Measurements from ENCODE around the gene TST. TPM values are rescaled to one million over a fixed set of nuclear protein-coding genes. Genes with fewer than 3 reads are reported as not detected.

Gene TST
- total and polyA plus RNA-seq, 2 of the 8 experiments (the other 6 are each of a cell fraction or from before 2014, with no cell fraction given), result 22.6 to 61.6 TPM

DNA sequence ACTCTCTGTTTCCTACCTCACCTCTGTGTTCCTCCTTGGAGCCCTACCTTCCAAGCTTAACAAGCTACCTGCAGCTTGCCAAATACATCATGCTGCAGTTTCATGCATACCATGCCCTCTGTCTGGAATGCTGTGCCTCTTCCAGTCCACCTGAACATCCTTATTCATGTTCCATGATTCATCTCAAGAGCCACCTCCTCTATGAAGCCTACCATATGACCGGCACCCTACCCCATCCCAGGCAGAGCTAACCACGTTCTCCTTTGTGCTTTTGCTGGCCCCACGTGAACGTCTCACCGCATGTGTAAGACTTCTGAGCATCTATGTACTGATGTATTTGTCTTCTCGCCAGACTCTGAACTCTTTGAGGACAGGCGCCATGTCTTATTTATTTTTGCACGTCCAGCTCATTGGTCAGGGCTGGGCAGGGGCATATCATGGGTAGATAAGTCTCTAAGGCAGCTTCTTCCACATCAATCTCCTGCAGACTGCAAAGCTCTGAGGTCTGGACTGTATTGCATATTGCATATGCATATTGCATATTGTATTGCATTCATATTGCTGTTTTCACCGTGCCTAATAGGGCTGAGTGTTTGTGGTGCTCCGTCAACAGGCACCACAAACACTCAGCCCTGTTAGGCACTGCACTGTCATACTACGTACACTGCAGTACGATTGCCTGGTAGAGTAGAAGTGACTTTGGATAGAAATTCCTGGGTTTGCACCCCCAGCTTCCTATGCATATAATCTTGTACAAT is 31.0 kb downstream of the TST start:
- no peak overlapping the region for H4K8ac ChIP-seq (ENCODE audit: extremely low read depth, insufficient read depth, low read length)
- no peak overlapping the region for H3K9ac ChIP-seq (replicated peaks in 1 of 4; ENCODE audit: extremely low read depth in 1 of 4, low read depth in 3 of 4, low read length in 3 of 4)
- H2BK15ac ChIP-seq (ENCODE audit: low read length), result no peak overlapping the region
- no peak overlapping the region for H2BK120ac ChIP-seq (replicated peaks; ENCODE audit: low read depth, low read length)
- TF ChIP-seq BCL11A (IDR thresholded peaks at IDR 0.05; ENCODE audit: low read depth in 2 of 2, low read length in 2 of 2), result no peak
- no peak for TF ChIP-seq TAF7 (optimal IDR thresholded peaks at IDR 0.05; ENCODE audit: borderline replicate concordance, low read depth, low read length)
- TF ChIP-seq, protein P1, sequence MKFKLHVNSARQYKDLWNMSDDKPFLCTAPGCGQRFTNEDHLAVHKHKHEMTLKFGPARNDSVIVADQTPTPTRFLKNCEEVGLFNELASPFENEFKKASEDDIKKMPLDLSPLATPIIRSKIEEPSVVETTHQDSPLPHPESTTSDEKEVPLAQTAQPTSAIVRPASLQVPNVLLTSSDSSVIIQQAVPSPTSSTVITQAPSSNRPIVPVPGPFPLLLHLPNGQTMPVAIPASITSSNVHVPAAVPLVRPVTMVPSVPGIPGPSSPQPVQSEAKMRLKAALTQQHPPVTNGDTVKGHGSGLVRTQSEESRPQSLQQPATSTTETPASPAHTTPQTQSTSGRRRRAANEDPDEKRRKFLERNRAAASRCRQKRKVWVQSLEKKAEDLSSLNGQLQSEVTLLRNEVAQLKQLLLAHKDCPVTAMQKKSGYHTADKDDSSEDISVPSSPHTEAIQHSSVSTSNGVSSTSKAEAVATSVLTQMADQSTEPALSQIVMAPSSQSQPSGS (IDR thresholded peaks at IDR 0.05; ENCODE audit: low read length), result no peak
- TF ChIP-seq TBP (IDR thresholded peaks at IDR 0.05; ENCODE audit: low read depth, low read length), result no peak
- TF ChIP-seq HDAC2 (IDR thresholded peaks at IDR 0.05; ENCODE audit: borderline replicate concordance in 1 of 2, low read depth in 2 of 2, low read length in 2 of 2), result no peak
- peaks cover 9 to 16% of the 10 kb centered on the region in 2 experiments for H3K9me3 ChIP-seq (ENCODE audit: insufficient read depth in 2 of 2, low read depth in 1 of 2, low read length in 1 of 2)
- H4K91ac ChIP-seq (replicated peaks; ENCODE audit: insufficient read length, low read length), result no peak overlapping the region
- H3K4me2 ChIP-seq (ENCODE audit: insufficient read depth in 1 of 2, low read depth in 2 of 2, low read length in 2 of 2), result no peak overlapping the region
- H3K56ac ChIP-seq (replicated peaks; ENCODE audit: insufficient read length, low read depth, low read length), result no peak overlapping the region
- ChIA-PET CTCF (ENCODE audit: partially characterized antibody) (interaction anchor here (0.6 to 2.8 kb wide), 15 partner anchors 7 to 196 kb away, joined by 3 to 26 read pairs (median 3); no protein-coding TSS in a partner anchor), POLR2A (ENCODE audit: partially characterized antibody) (interaction anchor here (1.5 kb wide), 1 partner anchor 31 kb away, joined by 5 read pairs; the partner anchor contains the start of gene TST)
- no peaks in the 10 kb centered on the region for H3K23me2 ChIP-seq (ENCODE audit: low read depth, low read length)
- H3K4ac ChIP-seq (replicated peaks; ENCODE audit: insufficient read length, low read depth, low read length), result no peak overlapping the region
- no peak overlapping the region for H3K23ac ChIP-seq (ENCODE audit: insufficient read length)
- no peaks in the 10 kb centered on the region for H3K36me3 ChIP-seq (ENCODE audit: control insufficient read depth in 2 of 4, insufficient read depth in 4 of 4, low read length in 3 of 4)
- H2AK5ac ChIP-seq (ENCODE audit: low read depth, low read length), result 0 out of 2 replicates have a peak overlapping the region, but pooled peaks have one; percentile 24
- no peak overlapping the region for H2BK20ac ChIP-seq (ENCODE audit: low read length)
- DNase-seq (ENCODE audit: low read depth in 1 of 2, low spot score in 2 of 2), result no peak
- H4K20me1 ChIP-seq (replicated peaks in 1 of 2; ENCODE audit: control insufficient read depth in 1 of 2, insufficient read depth in 2 of 2, low read length in 2 of 2), result no peaks in the 10 kb centered on the region
- no peak overlapping the region for H2AFZ ChIP-seq (ENCODE audit: low read length)
- peaks cover 0 to 3% (median 0%) of the 10 kb centered on the region in 4 experiments; a peak in 1 of 7 replicates for H3K27me3 ChIP-seq (replicated peaks in 1 of 4; ENCODE audit: control insufficient read depth in 3 of 4, extremely low read depth in 1 of 4, insufficient read depth in 3 of 4, low read length in 3 of 4)
- no peak overlapping the region for H3K14ac ChIP-seq (ENCODE audit: insufficient read length)
- H2BK5ac ChIP-seq (ENCODE audit: low read depth, low read length), result no peak overlapping the region
- no peak overlapping the region for H4K5ac ChIP-seq (ENCODE audit: insufficient read length, low read depth, low read length)
- H3K18ac ChIP-seq (ENCODE audit: extremely low read depth, low read length), result no peak overlapping the region
- 91% methylated on average over 12 of the region's 12 CpGs; no CpG with 5 or more reads in 1 of the 2 experiments for WGBS, 2 experiments (ENCODE audit: extremely low coverage in 1 of 2, insufficient coverage in 1 of 2, insufficient read length in 1 of 2, insufficient replicate concordance in 2 of 2, low coverage in 1 of 2, low lambda C conversion rate in 2 of 2, missing lambda C conversion rate in 1 of 2)
- H3K4me1 ChIP-seq (replicated peaks in 1 of 4; ENCODE audit: control insufficient read depth in 3 of 4, insufficient read depth in 4 of 4, low read length in 3 of 4), result no peaks in the 10 kb centered on the region
- H3K79me2 ChIP-seq (ENCODE audit: control insufficient read depth in 1 of 2, insufficient read depth in 2 of 2, low read length in 2 of 2), result no peaks in the 10 kb centered on the region
- H3K4me3 ChIP-seq (ENCODE audit: extremely low read depth in 1 of 4, insufficient read depth in 2 of 4, low read depth in 3 of 4, low read length in 4 of 4), result no peak overlapping the region
- H2BK12ac ChIP-seq (ENCODE audit: low read depth, low read length), result no peak overlapping the region
- FAIRE-seq, result no peak
- H3K27ac ChIP-seq (ENCODE audit: low read depth, low read length), result no peak overlapping the region
- H3K79me1 ChIP-seq (ENCODE audit: low read depth, low read length), result no peaks in the 10 kb centered on the region

All from H1 (cell line).